ENCODE measurements around the gene A4GALT.

DNA sequence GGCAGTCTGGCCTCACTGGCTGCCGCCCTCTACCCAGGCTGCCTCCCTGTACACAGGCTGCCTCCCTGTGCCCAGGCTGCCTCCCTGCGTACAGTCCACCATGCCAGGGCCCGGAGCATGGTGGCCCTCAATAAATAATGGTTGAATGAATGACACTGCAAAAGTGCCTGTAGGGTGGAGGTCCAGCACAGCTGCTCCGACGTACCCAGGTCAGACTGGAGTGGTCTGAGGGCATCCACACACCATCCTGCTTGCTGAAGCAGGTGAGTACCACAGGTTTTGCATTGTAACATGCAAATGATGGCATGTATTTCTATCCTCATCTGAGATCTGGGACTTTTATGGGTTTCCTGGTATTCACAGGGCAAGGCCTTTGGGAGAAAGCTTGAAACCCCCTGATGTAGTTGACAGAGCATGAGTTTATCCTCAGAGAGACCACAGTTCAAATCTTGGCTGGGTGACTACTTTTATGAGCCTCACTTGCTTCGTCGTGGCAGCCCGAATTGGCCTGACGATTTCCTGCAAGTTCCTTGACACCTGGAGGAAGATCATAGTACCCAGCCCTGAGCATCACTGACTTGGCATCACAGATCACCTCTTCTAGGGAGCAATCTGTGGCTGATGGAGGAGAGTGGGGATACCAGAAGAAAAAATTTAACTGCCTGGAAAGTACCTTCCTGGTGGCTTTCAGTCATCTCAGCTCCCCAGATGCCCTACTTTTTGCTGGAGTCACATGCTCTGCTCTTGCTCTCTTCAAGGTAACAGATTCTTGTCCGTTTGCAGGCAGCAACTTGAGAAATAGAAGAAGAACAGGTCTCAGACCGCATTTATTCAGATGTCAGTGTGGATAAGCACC is 55.5 kb downstream of the A4GALT start:
- TF ChIP-seq CTCF (CRISPR knock-in tag; IDR thresholded peaks at IDR 0.05), result no peak
- TF ChIP-seq, protein P1, sequence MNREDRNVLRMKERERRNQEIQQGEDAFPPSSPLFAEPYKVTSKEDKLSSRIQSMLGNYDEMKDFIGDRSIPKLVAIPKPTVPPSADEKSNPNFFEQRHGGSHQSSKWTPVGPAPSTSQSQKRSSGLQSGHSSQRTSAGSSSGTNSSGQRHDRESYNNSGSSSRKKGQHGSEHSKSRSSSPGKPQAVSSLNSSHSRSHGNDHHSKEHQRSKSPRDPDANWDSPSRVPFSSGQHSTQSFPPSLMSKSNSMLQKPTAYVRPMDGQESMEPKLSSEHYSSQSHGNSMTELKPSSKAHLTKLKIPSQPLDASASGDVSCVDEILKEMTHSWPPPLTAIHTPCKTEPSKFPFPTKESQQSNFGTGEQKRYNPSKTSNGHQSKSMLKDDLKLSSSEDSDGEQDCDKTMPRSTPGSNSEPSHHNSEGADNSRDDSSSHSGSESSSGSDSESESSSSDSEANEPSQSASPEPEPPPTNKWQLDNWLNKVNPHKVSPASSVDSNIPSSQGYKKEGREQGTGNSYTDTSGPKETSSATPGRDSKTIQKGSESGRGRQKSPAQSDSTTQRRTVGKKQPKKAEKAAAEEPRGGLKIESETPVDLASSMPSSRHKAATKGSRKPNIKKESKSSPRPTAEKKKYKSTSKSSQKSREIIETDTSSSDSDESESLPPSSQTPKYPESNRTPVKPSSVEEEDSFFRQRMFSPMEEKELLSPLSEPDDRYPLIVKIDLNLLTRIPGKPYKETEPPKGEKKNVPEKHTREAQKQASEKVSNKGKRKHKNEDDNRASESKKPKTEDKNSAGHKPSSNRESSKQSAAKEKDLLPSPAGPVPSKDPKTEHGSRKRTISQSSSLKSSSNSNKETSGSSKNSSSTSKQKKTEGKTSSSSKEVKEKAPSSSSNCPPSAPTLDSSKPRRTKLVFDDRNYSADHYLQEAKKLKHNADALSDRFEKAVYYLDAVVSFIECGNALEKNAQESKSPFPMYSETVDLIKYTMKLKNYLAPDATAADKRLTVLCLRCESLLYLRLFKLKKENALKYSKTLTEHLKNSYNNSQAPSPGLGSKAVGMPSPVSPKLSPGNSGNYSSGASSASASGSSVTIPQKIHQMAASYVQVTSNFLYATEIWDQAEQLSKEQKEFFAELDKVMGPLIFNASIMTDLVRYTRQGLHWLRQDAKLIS (CRISPR knock-in tag; IDR thresholded peaks at IDR 0.05), result no peak
- TF ChIP-seq, protein P2, sequence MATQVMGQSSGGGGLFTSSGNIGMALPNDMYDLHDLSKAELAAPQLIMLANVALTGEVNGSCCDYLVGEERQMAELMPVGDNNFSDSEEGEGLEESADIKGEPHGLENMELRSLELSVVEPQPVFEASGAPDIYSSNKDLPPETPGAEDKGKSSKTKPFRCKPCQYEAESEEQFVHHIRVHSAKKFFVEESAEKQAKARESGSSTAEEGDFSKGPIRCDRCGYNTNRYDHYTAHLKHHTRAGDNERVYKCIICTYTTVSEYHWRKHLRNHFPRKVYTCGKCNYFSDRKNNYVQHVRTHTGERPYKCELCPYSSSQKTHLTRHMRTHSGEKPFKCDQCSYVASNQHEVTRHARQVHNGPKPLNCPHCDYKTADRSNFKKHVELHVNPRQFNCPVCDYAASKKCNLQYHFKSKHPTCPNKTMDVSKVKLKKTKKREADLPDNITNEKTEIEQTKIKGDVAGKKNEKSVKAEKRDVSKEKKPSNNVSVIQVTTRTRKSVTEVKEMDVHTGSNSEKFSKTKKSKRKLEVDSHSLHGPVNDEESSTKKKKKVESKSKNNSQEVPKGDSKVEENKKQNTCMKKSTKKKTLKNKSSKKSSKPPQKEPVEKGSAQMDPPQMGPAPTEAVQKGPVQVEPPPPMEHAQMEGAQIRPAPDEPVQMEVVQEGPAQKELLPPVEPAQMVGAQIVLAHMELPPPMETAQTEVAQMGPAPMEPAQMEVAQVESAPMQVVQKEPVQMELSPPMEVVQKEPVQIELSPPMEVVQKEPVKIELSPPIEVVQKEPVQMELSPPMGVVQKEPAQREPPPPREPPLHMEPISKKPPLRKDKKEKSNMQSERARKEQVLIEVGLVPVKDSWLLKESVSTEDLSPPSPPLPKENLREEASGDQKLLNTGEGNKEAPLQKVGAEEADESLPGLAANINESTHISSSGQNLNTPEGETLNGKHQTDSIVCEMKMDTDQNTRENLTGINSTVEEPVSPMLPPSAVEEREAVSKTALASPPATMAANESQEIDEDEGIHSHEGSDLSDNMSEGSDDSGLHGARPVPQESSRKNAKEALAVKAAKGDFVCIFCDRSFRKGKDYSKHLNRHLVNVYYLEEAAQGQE (IDR thresholded peaks at IDR 0.05; ENCODE audit: borderline replicate concordance in 1 of 2, low read depth in 1 of 2, low read length in 2 of 2), result no peak
- no peak for TF ChIP-seq POLR2A (IDR thresholded peaks at IDR 0.05; ENCODE audit: insufficient read depth in 1 of 2, low read depth in 2 of 2, low read length in 2 of 2)
- TF ChIP-seq KDM1A (CRISPR knock-in tag; IDR thresholded peaks at IDR 0.05), result no peak
- no peak for TF ChIP-seq NR2F6 (IDR thresholded peaks at IDR 0.05)
- no peak for TF ChIP-seq NR2F6 (CRISPR knock-in tag; IDR thresholded peaks at IDR 0.05)

Data from HepG2 (cell line).